ENCODE data around the gene ITGB2. TPM values are rescaled to one million over a fixed set of nuclear protein-coding genes. Genes with fewer than 3 reads are reported as not detected.

Gene ITGB2
- polyA plus RNA-seq, 4 donors: 7.3 to 18.8 (median 13.6) TPM

- no peak for DNase-seq (ENCODE audit: low read depth in 4 of 4, low spot score in 3 of 4)
Measured at GRCh38 chr21:44900559-44901251, 20.0 kb downstream of the ITGB2 start.

DNA sequence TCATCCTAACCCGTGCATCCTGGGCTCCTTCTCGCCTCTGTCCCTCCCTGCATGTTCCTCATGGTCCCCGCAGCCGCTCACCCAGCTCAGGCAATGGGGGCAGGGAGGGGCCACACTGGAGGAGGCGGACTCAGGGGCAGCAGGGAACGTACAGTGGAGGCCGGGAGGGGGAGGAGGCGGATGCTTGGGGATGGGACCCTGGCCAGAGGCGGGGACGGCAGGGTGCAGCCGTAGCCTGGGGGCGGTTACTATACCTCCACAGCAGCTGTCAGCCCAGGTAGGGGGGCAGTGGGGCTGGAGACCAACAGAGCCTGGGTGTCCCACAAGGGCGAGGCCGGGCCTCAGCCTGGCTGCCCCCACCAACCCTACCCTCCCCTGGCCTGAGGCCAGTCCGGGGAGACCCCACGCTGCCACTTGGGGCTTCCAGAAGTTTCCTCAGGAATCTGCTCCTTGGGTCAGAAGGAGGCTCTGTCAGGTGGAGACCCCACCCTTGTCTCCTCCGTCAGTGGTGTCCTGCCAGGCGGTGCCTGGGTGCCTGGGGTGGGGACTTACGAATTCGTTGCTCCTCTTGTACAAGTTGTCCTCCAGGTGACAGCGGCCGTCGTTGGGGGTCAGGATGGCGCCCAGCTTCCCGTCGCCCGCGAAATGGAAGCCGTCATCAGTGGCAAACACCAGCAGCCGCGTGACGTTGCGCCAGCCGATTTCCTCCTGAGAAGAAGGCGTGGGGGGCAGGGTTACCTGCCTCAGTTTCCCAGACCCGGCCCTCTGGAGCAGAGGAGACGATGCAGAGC lies 20.7 kb downstream of the ITGB2 start:
- no peak for DNase-seq (ENCODE audit: low read depth in 4 of 4, low spot score in 3 of 4)

GRCh38 chr21:44898851-44899767 lies 21.6 kb downstream of the ITGB2 start:
- DNase-seq (ENCODE audit: low read depth in 4 of 4, low spot score in 3 of 4): no peak

- DNase-seq (ENCODE audit: low read depth in 4 of 4, low spot score in 3 of 4): no peak
Measured at GRCh38 chr21:44898011-44898488, 22.6 kb downstream of the ITGB2 start.

- DNase-seq (ENCODE audit: low read depth in 4 of 4, low spot score in 3 of 4): no peak
Measured at GRCh38 chr21:44897326-44898010, 23.2 kb downstream of the ITGB2 start.

DNA sequence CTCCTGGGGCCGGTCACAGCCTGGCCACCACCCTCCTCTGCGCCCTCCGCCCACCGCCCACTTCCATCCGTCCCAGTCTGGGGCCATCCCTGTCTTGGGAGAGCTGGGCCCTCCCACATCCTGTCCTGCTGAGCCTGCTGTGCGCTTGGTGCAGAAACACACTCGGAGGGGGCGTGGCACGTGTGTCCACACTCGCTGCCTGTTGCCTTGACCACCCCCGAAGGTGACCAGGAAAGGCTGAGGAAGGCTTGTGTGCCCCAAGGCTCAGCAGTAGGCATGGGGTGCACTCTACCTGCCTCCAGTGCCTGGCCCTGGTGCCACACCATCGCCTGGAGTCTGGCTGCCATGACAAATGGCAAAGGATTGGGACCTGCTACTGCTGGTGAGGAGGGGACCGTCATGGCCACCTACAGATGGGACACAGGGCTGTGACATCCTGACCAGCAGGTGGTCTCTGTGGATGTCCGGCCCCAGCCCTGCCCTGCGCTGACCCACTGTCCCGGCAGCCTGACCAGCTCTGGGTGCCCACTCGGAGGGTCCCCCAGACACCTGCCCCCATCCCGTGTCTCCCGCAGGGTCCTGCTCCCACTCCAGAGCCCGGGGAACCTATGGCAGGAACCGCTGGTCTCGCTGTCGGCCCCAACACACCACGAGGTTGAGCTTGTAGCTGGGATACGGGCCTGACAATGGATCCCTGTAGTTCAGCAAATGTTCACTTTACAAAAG lies 24.0 kb downstream of the ITGB2 start:
- DNase-seq (ENCODE audit: low read depth in 4 of 4, low spot score in 3 of 4): no peak

GRCh38 chr21:44895859-44896258 lies 24.8 kb downstream of the ITGB2 start:
- no peak for DNase-seq (ENCODE audit: low read depth in 4 of 4, low spot score in 3 of 4)

GRCh38 chr21:44894687-44895302 lies 25.9 kb downstream of the ITGB2 start:
- no peak for DNase-seq (ENCODE audit: low read depth in 4 of 4, low spot score in 3 of 4)

DNA sequence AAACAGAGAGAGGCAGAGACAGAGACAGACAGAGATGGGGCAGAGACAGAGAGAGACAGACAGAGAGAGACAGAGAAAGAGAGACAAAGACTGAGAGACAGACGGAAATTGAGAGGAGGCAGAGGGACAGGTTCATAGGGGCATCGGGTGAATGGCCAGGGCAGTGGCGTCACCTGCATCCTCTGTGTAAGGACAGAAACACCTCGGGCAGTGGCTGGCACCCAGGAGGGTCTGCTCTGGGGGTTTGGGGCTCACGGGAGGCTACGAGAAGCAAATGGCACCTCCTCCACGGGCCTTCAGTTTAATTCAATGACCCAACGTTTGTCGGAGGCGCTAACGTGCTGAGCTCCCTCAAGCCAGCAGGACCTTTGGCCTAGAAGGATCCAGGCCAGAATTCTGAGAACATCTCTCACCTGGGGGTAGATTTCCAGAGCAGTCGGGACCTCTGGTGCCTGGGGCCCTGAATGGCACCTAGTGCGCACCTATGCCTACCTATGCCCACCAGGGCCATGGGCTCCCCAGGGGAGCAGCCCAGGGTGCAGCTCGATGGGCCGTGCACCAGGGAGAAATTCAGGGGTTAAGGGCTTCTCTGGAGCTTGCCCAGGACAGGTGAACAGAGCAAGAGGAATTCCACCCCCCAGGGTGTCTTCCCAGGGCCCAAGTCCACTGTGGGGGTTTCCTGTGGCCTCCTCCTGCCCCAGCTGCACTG lies 26.6 kb downstream of the ITGB2 start:
- no peak for DNase-seq (ENCODE audit: low read depth in 4 of 4, low spot score in 3 of 4)

DNA sequence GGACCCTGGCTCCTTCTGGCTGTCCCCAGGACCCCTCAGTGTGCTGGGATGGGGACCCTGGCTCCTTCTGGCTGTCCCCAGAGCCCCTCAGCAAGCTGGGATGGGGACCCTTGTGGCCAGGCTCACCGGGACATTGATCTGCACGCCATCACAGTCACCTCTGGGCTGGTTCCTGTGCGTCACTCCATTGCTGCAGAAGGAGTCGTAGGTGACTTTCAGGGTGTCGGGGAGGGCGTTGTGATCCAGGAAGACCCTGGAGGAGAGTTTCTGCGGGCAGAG lies 27.5 kb downstream of the ITGB2 start:
- DNase-seq (ENCODE audit: low read depth in 4 of 4, low spot score in 3 of 4): no peak

DNA sequence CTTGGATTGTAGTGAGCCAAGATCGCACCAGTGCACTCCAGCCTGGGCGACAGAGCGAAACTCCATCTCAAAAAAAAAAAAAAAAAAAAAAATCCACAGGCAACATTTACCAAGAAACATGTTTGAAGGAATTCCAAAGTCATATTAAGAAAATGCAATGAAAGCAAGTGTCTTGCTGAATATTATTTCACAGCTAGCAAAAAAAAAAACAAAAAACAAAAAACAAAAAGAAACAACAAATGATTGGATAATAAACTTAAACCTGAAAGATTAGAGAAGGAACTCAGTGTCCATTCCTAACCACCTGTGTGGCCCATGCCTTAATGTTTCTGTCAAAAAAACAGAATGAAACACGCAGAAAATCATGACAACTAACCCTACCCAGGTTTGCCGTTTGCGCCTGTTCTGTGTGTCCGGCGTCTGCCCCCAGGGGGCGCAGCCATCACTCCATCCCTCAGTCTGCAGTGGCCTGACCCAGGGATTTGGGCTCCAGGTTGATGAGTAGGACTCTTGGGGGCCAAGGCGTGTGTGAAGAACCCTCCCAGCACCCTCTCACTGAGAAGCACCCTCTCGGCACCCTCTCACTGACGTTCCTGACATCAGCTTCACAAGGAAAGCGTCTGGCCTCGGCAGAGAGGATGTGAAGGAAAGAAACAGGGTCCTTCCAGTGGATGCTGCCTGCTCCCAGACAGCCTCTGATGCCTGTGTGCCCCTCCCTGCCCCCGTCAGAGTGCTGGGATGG lies 28.0 kb downstream of the ITGB2 start:
- no peak for DNase-seq (ENCODE audit: low read depth in 4 of 4, low spot score in 3 of 4)

GRCh38 chr21:44892095-44892494 lies 28.6 kb downstream of the ITGB2 start:
- DNase-seq (ENCODE audit: low read depth in 4 of 4, low spot score in 3 of 4): no peak

DNA sequence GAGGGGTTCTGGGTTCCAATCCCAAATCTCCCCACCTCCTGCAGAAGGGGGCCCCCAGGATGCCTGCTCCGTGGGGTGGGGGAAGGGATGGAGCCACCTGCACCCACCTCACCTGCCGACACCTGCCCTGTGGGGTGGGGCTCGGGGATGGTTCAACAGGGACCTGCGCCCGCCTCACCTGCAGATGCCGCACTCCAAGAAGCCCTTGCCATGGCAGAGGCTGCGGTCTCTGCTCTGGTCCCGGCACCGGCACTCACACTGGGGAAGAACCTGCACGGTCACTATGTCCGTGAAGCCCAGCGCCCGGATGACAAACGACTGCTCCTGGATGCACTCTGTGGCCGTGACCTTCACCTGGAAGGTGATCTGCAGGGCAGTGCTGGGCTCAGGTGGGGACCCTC lies 29.1 kb downstream of the ITGB2 start:
- no peak for DNase-seq (ENCODE audit: low read depth in 4 of 4, low spot score in 3 of 4)

DNA sequence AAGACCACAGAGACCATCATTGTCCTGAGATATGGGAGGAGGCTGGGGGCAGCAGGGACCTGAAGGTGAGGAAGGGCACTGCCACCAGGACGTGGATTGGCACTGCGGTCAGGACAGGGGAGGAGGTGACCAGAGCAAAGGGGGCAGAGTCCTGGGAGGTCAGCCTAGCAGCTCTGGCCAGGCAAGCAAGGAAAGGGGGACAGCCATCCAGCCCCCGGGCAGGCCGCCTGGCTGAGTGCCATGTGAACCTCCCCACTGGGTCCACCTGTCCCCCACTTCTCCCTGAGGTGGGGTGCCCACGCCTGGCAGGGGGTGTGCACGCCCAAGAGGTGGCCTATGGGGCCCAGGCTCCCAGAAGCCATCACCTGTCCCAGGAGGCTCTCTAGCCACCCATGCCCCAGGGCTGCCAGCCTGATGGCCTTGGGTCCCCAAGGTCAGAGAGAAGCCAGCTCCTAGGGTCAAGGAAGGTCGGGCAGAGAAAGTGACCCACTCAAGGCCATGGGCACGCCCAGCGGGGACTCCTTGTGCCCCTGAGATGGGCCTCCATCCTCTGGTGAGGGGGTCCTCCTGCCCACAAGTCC lies 29.6 kb downstream of the ITGB2 start:
- no peak for DNase-seq (ENCODE audit: low read depth in 4 of 4, low spot score in 3 of 4)

DNA sequence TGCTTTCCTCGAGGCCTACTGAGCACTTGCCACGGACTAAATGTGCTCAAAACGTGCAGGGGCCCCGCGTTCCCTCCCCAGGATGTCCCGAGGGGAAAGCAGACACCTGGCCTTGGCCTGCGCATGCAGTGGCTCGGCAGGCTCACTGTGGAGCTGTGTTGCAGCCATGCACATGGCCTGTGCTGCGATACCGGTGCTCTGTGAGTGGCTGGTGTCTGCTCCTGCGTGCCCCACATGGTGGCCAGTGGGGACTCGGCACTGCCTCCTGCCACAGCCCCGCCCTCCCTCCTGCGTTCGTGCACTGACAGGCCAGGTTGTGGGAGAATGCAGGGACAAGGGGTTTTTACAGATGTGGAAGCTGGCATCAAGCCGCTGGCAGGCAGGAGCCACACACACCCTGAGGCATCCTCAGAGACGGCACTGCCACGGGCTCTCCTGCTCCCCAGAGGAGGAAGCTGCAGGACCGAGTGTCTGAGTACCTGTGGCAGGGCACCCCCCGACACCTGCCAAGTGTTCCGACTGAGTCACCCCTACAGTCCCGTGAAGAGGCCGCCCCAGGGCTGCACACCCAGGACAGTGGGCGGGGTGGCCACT lies 30.3 kb downstream of the ITGB2 start:
- DNase-seq (ENCODE audit: low read depth in 4 of 4, low spot score in 3 of 4): no peak

GRCh38 chr21:44889625-44890337 lies 30.9 kb downstream of the ITGB2 start:
- no peak for DNase-seq (ENCODE audit: low read depth in 4 of 4, low spot score in 3 of 4)

All from left renal pelvis (tissue), 4 donors.